GM12878 (cell line): ENCODE results near the gene GALNT9. TPM values are rescaled to one million over a fixed set of nuclear protein-coding genes. Genes with fewer than 3 reads are reported as not detected.

Experiments
- ATAC-seq: fragments of 200-7000 bp; cut with Tn5 transposase; 3 replicates; pipeline ENCODE4 v1.9.1; 2020; ENCODE audit warnings: mild to moderate bottlenecking, moderate library complexity
- BruUV-seq: library from RNA; stranded (reverse); fragments of 400-500 nt; replicated peaks from 2 replicates; lab custom pipeline; 2021; lab: Mats Ljungman, UMichigan
- CTCF ChIA-PET: fragments of 300-600 bp; sonication (Branson Sonifier 250); formaldehyde crosslinking; extraction: SDS; loops from one replicate; lab custom pipeline; 2021; ENCODE audit warnings: inconsistent platforms; lab: Yijun Ruan, JAX
- POLR2A ChIA-PET: fragments of 350-600 bp; formaldehyde crosslinking; extraction: SDS; loops from one replicate; lab custom pipeline; 2021; ENCODE audit warnings: inconsistent platforms; lab: Charles Lee
- RAD21 ChIA-PET: fragments of 300-600 bp; sonication (Branson Sonifier 250); formaldehyde crosslinking; loops from one replicate; lab custom pipeline; 2023; ENCODE audit warnings: antibody characterized with exemption; ENCODE audit not compliant: unreplicated experiment; lab: Charles Lee
- SMC1A ChIA-PET: fragments of 300-600 bp; sonication (Branson Sonifier 250); formaldehyde crosslinking; loops from one replicate; lab custom pipeline; 2023; ENCODE audit not compliant: unreplicated experiment, uncharacterized antibody; lab: Charles Lee
- DNase-seq: peaks from one replicate; pipeline ENCODE4 v3.0.0-alpha.2; 2011; ENCODE audit warnings: low read depth, low spot score
- FAIRE-seq: peaks from 3 replicates; lab custom pipeline; 2011; peaks lifted over from hg19 to GRCh38; lab: Jason Lieb, UNC
- H2AFZ ChIP-seq: 2 replicates; pipeline ENCODE4 v1.6.0; 2011; ENCODE audit warnings: low read depth, low read length, control low read depth; ENCODE audit not compliant: control insufficient read depth
- H3K27ac ChIP-seq: 2 replicates; pipeline ENCODE4 v1.5.1; 2011; ENCODE audit warnings: control low read depth; ENCODE audit not compliant: control insufficient read depth, insufficient read depth
- H3K27me3 ChIP-seq, 2 experiments: replicated peaks in 1 of 2; 2 replicates each; pipeline versions ENCODE4 v1.6.0 to v1.6.1; 2011; ENCODE audit warnings: low read length in 1 of 2; ENCODE audit not compliant: control insufficient read depth in 2 of 2, insufficient read depth in 2 of 2
- H3K36me3 ChIP-seq, 2 experiments: 2 replicates each; pipeline ENCODE4 v1.5.1; 2011; ENCODE audit warnings: low read length in 1 of 2; ENCODE audit not compliant: control insufficient read depth in 2 of 2, insufficient read depth in 2 of 2
- H3K4me1 ChIP-seq: 2 replicates; pipeline ENCODE4 v1.6.1; 2011; ENCODE audit warnings: mild to moderate bottlenecking, low read length, moderate library complexity, mixed read lengths; ENCODE audit not compliant: control insufficient read depth, insufficient read depth
- H3K4me2 ChIP-seq: 2 replicates; pipeline ENCODE4 v1.6.0; 2011; ENCODE audit warnings: control low read depth; ENCODE audit not compliant: control insufficient read depth, insufficient read depth
- H3K4me3 ChIP-seq: fragments of 200-600 bp; sonication (generic); 2 replicates; pipeline ENCODE4 v1.5.1; 2016
- H3K79me2 ChIP-seq: 2 replicates; pipeline ENCODE4 v1.6.0; 2011; ENCODE audit warnings: low read length; ENCODE audit not compliant: control insufficient read depth, insufficient read depth
- H3K9ac ChIP-seq: 2 replicates; pipeline ENCODE4 v1.8.0; 2011; ENCODE audit warnings: low read length, control low read depth, mixed read lengths; ENCODE audit not compliant: control insufficient read depth, insufficient read depth
- H3K9me3 ChIP-seq: replicated peaks from 3 replicates; pipeline ENCODE4 v1.5.1; 2011; ENCODE audit warnings: mild to moderate bottlenecking, low read length; ENCODE audit not compliant: control insufficient read depth, insufficient read depth
- H4K20me1 ChIP-seq: 2 replicates; pipeline ENCODE4 v1.6.0; 2011; ENCODE audit not compliant: control insufficient read depth, insufficient read depth
- BACH1 ChIP-seq: fragments of 450-650 bp; IDR thresholded peaks from 2 replicates; pipeline ENCODE4 v1.6.1; 2017; ENCODE audit warnings: mild to moderate bottlenecking, borderline replicate concordance
- FOXM1 ChIP-seq: IDR thresholded peaks from 2 replicates; pipeline ENCODE4 v1.6.1; 2012; ENCODE audit warnings: low read depth, mild to moderate bottlenecking, inconsistent platforms, low read length, moderate library complexity
- HDAC2 ChIP-seq: fragments of 200-600 bp; sonication (generic); IDR thresholded peaks from 2 replicates; pipeline ENCODE4 v1.6.1; 2017
- HDAC6 ChIP-seq: fragments of 200-600 bp; sonication (generic); IDR thresholded peaks from one replicate; pipeline ENCODE4 v1.8.0; 2017; ENCODE audit warnings: antibody characterized with exemption; ENCODE audit not compliant: unreplicated experiment
- LARP7 ChIP-seq: fragments of 450-650 bp; IDR thresholded peaks from 2 replicates; pipeline ENCODE4 v1.6.1; 2017; ENCODE audit warnings: mild to moderate bottlenecking
- MTA3 ChIP-seq: IDR thresholded peaks from 2 replicates; pipeline ENCODE4 v1.6.1; 2012; ENCODE audit warnings: low read length, inconsistent platforms, borderline replicate concordance
- NFIC ChIP-seq: IDR thresholded peaks from 2 replicates; pipeline ENCODE4 v1.6.1; 2012; ENCODE audit warnings: low read depth, mild to moderate bottlenecking, inconsistent platforms, low read length, moderate library complexity
- NFYA ChIP-seq: IDR thresholded peaks from 2 replicates; pipeline ENCODE4 v1.6.1; 2011; ENCODE audit warnings: low read depth, mild to moderate bottlenecking, low read length, improper control_type of control experiment, borderline replicate concordance
- NR2C2 ChIP-seq: IDR thresholded peaks from 2 replicates; pipeline ENCODE4 v1.6.1; 2011; ENCODE audit warnings: borderline replicate concordance, low read depth; ENCODE audit not compliant: control insufficient read depth, insufficient read length
- RAD21 ChIP-seq: IDR thresholded peaks from 2 replicates; pipeline ENCODE4 v1.6.1; 2011; ENCODE audit warnings: mild to moderate bottlenecking, low read depth, low read length, moderate library complexity; ENCODE audit not compliant: insufficient read depth
- RAD51 ChIP-seq: fragments of 450-650 bp; IDR thresholded peaks from 2 replicates; pipeline ENCODE4 v1.6.1; 2016; ENCODE audit warnings: moderate library complexity, mild to moderate bottlenecking, inconsistent platforms
- RCOR1 ChIP-seq: conservative IDR thresholded peaks from 2 replicates; pipeline ENCODE4 v1.6.1; 2012; ENCODE audit warnings: low read depth, low read length, improper control_type of control experiment
- SMC3 ChIP-seq: IDR thresholded peaks from 2 replicates; pipeline ENCODE4 v1.6.1; 2011; ENCODE audit warnings: low read length, improper control_type of control experiment, borderline replicate concordance
- SPI1 ChIP-seq: IDR thresholded peaks from 2 replicates; pipeline ENCODE4 v1.6.1; 2011; ENCODE audit warnings: low read depth, mild to moderate bottlenecking, low read length, moderate library complexity, borderline replicate concordance; ENCODE audit not compliant: insufficient read depth
- TAF1 ChIP-seq: IDR thresholded peaks from 2 replicates; pipeline ENCODE4 v1.6.1; 2011; ENCODE audit warnings: mild to moderate bottlenecking, low read depth, low read length, borderline replicate concordance
- TCF12 ChIP-seq: IDR thresholded peaks from 2 replicates; pipeline ENCODE4 v1.6.1; 2011; ENCODE audit warnings: low read depth, mild to moderate bottlenecking, low read length
- WGBS: methylation state at CpG from one replicate; pipeline ENCODE4 v1.1.6; 2016; ENCODE audit warnings: low lambda C conversion rate; ENCODE audit not compliant: insufficient replicate concordance, insufficient coverage; ENCODE audit errors: missing lambda C conversion rate; 5-methylcytosine and 5-hydroxymethylcytosine counted together
- in situ Hi-C: fragments of 300-500 bp; cut with MboI; formaldehyde crosslinking; loops from 9 replicates; pipeline ENCODE4 v1.14.3; 2018; ENCODE audit warnings: mixed read lengths
- intact Hi-C: fragments of 100-400 bp; cut with micrococcal nuclease; formaldehyde crosslinking; loops from one replicate; pipeline ENCODE4 v1.14.2; 2022; ENCODE audit not compliant: unreplicated experiment
- polyA plus RNA-seq, 11 experiments: library from polyadenylated mRNA; depleted of rRNA in 4 of 11; unstranded in 6 of 11; stranded (reverse) in 5 of 11; fragments of >200 nt; fragmentation: Nextera tagmentation in 4 of 11; fragmentation: Illumina TruSeq in 1 of 11; extraction: Ambion mirVana in 4 of 11; extraction: Trizol in 1 of 11; gene quantifications; 1 replicate in 1 of 11; 2 replicates in 10 of 11; pipeline versions ENCODE4 v1.2.1 to v1.2.3, GENCODE V29; 2011 to 2016; ENCODE audit warnings: inconsistent platforms in 2 of 11, missing spikeins in 2 of 11, low read depth in 1 of 11
- total RNA-seq, 4 experiments: library from RNA; depleted of rRNA in 3 of 4; stranded (reverse); fragments of >200 nt in 3 of 4; fragmentation: Illumina TruSeq in 1 of 4; extraction: Trizol in 1 of 4; gene quantifications; 2 replicates each; pipeline versions ENCODE4 v1.2.1 to v1.2.3, GENCODE V29; 2013 to 2021
- TF ChIP-seq, protein P1 (sequence below): fragments of 450-650 bp; formaldehyde crosslinking; IDR thresholded peaks from 2 replicates; pipeline ENCODE4 v1.4.0; 2022; ENCODE audit warnings: mild to moderate bottlenecking, moderate library complexity
- TF ChIP-seq, protein P2 (sequence below): fragments of 450-650 bp; IDR thresholded peaks from 2 replicates; pipeline ENCODE4 v1.6.1; 2016; ENCODE audit warnings: mild to moderate bottlenecking

GALNT9 gene
- total and polyA plus RNA-seq, 10 of the 15 experiments (the other 5 are each of a cell fraction or from before 2014, with no cell fraction given): 0.04 TPM; not detected in 9

DNA sequence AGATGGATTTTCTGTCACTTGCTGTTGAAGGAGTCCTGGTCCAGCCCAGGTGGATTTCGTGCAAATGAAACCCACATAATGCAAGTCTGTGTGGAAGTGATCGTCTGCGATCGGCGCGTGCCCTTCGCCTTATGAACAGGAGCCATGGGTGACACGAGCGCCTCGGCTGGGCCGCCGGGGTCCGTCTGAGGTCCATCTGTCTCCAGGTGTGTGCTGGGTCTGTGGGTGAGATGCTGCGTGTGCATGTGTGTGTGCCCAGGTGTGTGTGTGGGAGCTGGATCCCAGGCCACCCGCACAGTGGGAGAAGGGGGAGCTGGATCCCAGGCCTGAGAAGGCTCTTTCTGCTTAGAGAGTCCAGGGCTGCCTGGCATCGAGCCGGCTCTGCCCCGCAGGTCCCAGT, 53.8 kb downstream of the GALNT9 start:
- 46% methylated on average over 18 of the region's 18 CpGs for WGBS
- intact Hi-C loops (no loop called here), in situ Hi-C loops (no loop called here)
- Histone ChIP-seq H3K9me3 (no peaks in the 10 kb centered on the region), H3K4me2 (no peak overlapping the region), H4K20me1 (no peaks in the 10 kb centered on the region), H3K36me3 (no peaks in the 10 kb centered on the region), H3K9ac (no peak overlapping the region), H3K4me1 (no peaks in the 10 kb centered on the region), H3K79me2 (no peaks in the 10 kb centered on the region), H2AFZ (no peak overlapping the region), H3K4me3 (no peak overlapping the region), H3K27me3 (no peaks in the 10 kb centered on the region), H3K27ac (no peak overlapping the region)
- ChIA-PET CTCF (no interaction called here), POLR2A (no interaction called here), SMC1A (no interaction called here), RAD21 (no interaction called here)
- ATAC-seq (no peak), FAIRE-seq (no peak), DNase-seq (no peak)
- no TSS peak for BruUV-seq
- TF ChIP-seq MTA3: no peak
- TF ChIP-seq RAD51: no peak
- TF ChIP-seq SMC3: no peak
- TF ChIP-seq NFYA: no peak
- TF ChIP-seq LARP7: no peak
- no peak for TF ChIP-seq TAF1
- no peak for TF ChIP-seq HDAC2
- TF ChIP-seq TCF12: no peak
- TF ChIP-seq, protein P1, sequence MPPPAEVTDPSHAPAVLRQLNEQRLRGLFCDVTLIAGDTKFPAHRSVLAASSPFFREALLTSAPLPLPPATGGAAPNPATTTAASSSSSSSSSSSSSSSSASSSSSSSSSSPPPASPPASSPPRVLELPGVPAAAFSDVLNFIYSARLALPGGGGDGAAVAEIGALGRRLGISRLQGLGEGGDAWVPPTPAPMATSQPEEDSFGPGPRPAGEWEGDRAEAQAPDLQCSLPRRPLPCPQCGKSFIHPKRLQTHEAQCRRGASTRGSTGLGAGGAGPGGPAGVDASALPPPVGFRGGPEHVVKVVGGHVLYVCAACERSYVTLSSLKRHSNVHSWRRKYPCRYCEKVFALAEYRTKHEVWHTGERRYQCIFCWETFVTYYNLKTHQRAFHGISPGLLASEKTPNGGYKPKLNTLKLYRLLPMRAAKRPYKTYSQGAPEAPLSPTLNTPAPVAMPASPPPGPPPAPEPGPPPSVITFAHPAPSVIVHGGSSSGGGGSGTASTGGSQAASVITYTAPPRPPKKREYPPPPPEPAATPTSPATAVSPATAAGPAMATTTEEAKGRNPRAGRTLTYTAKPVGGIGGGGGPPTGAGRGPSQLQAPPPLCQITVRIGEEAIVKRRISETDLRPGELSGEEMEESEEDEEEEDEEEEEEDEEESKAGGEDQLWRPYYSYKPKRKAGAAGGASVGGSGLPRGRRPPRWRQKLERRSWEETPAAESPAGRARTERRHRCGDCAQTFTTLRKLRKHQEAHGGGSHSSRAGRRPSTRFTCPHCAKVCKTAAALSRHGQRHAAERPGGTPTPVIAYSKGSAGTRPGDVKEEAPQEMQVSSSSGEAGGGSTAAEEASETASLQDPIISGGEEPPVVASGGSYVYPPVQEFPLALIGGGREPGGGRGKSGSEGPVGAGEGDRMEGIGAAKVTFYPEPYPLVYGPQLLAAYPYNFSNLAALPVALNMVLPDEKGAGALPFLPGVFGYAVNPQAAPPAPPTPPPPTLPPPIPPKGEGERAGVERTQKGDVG (CRISPR knock-in tag): no peak
- no peak for TF ChIP-seq NFIC
- no peak for TF ChIP-seq BACH1
- TF ChIP-seq, protein P2, sequence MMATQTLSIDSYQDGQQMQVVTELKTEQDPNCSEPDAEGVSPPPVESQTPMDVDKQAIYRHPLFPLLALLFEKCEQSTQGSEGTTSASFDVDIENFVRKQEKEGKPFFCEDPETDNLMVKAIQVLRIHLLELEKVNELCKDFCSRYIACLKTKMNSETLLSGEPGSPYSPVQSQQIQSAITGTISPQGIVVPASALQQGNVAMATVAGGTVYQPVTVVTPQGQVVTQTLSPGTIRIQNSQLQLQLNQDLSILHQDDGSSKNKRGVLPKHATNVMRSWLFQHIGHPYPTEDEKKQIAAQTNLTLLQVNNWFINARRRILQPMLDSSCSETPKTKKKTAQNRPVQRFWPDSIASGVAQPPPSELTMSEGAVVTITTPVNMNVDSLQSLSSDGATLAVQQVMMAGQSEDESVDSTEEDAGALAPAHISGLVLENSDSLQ: no peak
- no peak for TF ChIP-seq RCOR1
- no peak for TF ChIP-seq NR2C2
- no peak for TF ChIP-seq RAD21
- no peak for TF ChIP-seq SPI1
- no peak for TF ChIP-seq FOXM1
- no peak for TF ChIP-seq HDAC6
